OCI-LY3 (cell line): ENCODE data around the gene EIF2A.

ENCODE experiments used
- EZH2phosphoT487 ChIP-seq: fragments of 200-600 bp; shearing (Covaris generic); IDR thresholded peaks from 2 replicates; pipeline ENCODE4 v1.6.1; 2018; ENCODE audit warnings: antibody characterized with exemption, mixed run types, low read depth
- TF ChIP-seq, protein P1 (sequence below): fragments of 200-600, 300-600 bp; sonication (generic); IDR thresholded peaks from 2 replicates; pipeline ENCODE4 v1.5.1; 2014; ENCODE audit warnings: antibody characterized with exemption, low read length, low read depth

DNA sequence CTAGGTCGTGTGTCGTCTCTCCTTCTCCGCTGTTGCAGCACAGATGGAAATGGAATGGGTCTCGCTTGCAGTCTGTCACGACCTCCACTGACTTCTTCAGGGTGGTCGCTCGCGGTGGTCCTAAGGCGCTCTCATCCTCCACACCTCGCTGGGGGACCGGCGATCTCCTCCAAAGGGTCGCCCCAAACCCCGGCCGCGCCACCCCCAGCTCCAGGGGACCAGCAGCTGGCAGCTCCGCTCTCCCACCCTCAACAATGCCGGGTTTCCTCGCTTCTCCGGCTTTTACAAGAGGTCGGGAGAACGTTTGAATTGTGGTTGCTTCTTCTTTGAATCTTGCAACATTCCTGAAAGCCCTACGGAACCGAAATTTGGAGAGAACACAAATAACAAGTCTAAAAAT lies 26.2 kb upstream of the EIF2A start:
- no peak for TF ChIP-seq EZH2phosphoT487
- TF ChIP-seq, protein P1, sequence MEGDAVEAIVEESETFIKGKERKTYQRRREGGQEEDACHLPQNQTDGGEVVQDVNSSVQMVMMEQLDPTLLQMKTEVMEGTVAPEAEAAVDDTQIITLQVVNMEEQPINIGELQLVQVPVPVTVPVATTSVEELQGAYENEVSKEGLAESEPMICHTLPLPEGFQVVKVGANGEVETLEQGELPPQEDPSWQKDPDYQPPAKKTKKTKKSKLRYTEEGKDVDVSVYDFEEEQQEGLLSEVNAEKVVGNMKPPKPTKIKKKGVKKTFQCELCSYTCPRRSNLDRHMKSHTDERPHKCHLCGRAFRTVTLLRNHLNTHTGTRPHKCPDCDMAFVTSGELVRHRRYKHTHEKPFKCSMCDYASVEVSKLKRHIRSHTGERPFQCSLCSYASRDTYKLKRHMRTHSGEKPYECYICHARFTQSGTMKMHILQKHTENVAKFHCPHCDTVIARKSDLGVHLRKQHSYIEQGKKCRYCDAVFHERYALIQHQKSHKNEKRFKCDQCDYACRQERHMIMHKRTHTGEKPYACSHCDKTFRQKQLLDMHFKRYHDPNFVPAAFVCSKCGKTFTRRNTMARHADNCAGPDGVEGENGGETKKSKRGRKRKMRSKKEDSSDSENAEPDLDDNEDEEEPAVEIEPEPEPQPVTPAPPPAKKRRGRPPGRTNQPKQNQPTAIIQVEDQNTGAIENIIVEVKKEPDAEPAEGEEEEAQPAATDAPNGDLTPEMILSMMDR: no peak
